HG02642 (cell line): ENCODE measurements around the gene NCOA7.

Source experiments
- ATAC-seq: cut with Tn5 transposase; IDR thresholded peaks from one replicate; pipeline ENCODE4 v1.9.1; 2021; ENCODE audit warnings: mild to moderate bottlenecking; ENCODE audit not compliant: unreplicated experiment, poor library complexity

Gene NCOA7

GRCh38 chr6:125790358-125791150 is at the start of gene NCOA7:
Gene NCOA7 (plus strand): TSS chr6:125790960. CDS start chr6:125815355, 24,395 bp downstream.
- ATAC-seq = peak; percentile 78

- ATAC-seq = no peak
Measured at GRCh38 chr6:125741336-125741735, 49.4 kb upstream of the NCOA7 start.

GRCh38 chr6:125742024-125742423 is 48.7 kb upstream of the NCOA7 start:
- ATAC-seq = no peak

- no peak for ATAC-seq
Measured at GRCh38 chr6:125742464-125743120, 48.2 kb upstream of the NCOA7 start.

- no peak for ATAC-seq
Measured at GRCh38 chr6:125743604-125744003, 47.2 kb upstream of the NCOA7 start.

GRCh38 chr6:125745281-125746018 is 45.3 kb upstream of the NCOA7 start:
- ATAC-seq = no peak

- ATAC-seq = no peak
Measured at GRCh38 chr6:125746019-125746414, 44.7 kb upstream of the NCOA7 start.

GRCh38 chr6:125746731-125747588 is 43.8 kb upstream of the NCOA7 start:
- peak; percentile 54 for ATAC-seq

GRCh38 chr6:125747589-125748405 is 43.0 kb upstream of the NCOA7 start:
- ATAC-seq = no peak

GRCh38 chr6:125748406-125749172 is 42.2 kb upstream of the NCOA7 start:
- ATAC-seq = no peak

- peak; percentile 92 for ATAC-seq
Measured at GRCh38 chr6:125749173-125749864, 41.4 kb upstream of the NCOA7 start, which contains the start of gene HEY2. Gene HEY2 (plus strand): TSS chr6:125749632. CDS start chr6:125749777, 145 bp downstream.

GRCh38 chr6:125749865-125750691 is 40.7 kb upstream of the NCOA7 start:
- no peak for ATAC-seq

- no peak for ATAC-seq
Measured at GRCh38 chr6:125750692-125751333, 39.9 kb upstream of the NCOA7 start.

GRCh38 chr6:125751334-125751916 is 39.3 kb upstream of the NCOA7 start:
- no peak for ATAC-seq

GRCh38 chr6:125752773-125753172 is 38.0 kb upstream of the NCOA7 start:
- ATAC-seq = no peak

- ATAC-seq = no peak
Measured at GRCh38 chr6:125753218-125753936, 37.4 kb upstream of the NCOA7 start.
